ENCODE measurements around the gene TSPAN12.

Gene TSPAN12

GRCh38 chr7:120842121-120842621, 15.8 kb downstream of the TSPAN12 start:
- DNase-seq = no peak

GRCh38 chr7:120841608-120842007, 16.3 kb downstream of the TSPAN12 start:
- no peak for DNase-seq

- DNase-seq = no peak
These were observed 19.7 kb downstream of the TSPAN12 start for GRCh38 chr7:120838281-120838682.

- no peak for DNase-seq
These were observed 20.3 kb downstream of the TSPAN12 start for GRCh38 chr7:120837599-120837998.

GRCh38 chr7:120836556-120837115, 21.3 kb downstream of the TSPAN12 start:
- DNase-seq = no peak

GRCh38 chr7:120834726-120835125, 23.2 kb downstream of the TSPAN12 start:
- no peak for DNase-seq

GRCh38 chr7:120833546-120833945, 24.4 kb downstream of the TSPAN12 start:
- no peak for DNase-seq

- no peak for DNase-seq
These were observed 25.1 kb downstream of the TSPAN12 start for GRCh38 chr7:120832803-120833202.

GRCh38 chr7:120831260-120831659, 26.7 kb downstream of the TSPAN12 start:
- DNase-seq = no peak

- DNase-seq = no peak
These were observed 28.5 kb downstream of the TSPAN12 start for GRCh38 chr7:120829487-120829886.

GRCh38 chr7:120828528-120828927, 29.4 kb downstream of the TSPAN12 start:
- no peak for DNase-seq

GRCh38 chr7:120827371-120828118, 30.4 kb downstream of the TSPAN12 start:
- no peak for DNase-seq

GRCh38 chr7:120825576-120825975, 32.4 kb downstream of the TSPAN12 start:
- no peak for DNase-seq

- no peak for DNase-seq
These were observed 32.8 kb downstream of the TSPAN12 start for GRCh38 chr7:120825152-120825551.

GRCh38 chr7:120819861-120820260, 38.1 kb downstream of the TSPAN12 start:
- DNase-seq = no peak

GRCh38 chr7:120817851-120818250, 40.1 kb downstream of the TSPAN12 start:
- DNase-seq = no peak

- no peak for DNase-seq
These were observed 43.5 kb downstream of the TSPAN12 start for GRCh38 chr7:120814253-120814939.

- DNase-seq = no peak
These were observed 44.2 kb downstream of the TSPAN12 start for GRCh38 chr7:120813546-120814252.

GRCh38 chr7:120813089-120813488, 44.9 kb downstream of the TSPAN12 start:
- no peak for DNase-seq

GRCh38 chr7:120809260-120809659, 48.7 kb downstream of the TSPAN12 start:
- no peak for DNase-seq

GRCh38 chr7:120807390-120807789, 50.6 kb downstream of the TSPAN12 start:
- DNase-seq = no peak

GRCh38 chr7:120806669-120807068, 51.3 kb downstream of the TSPAN12 start:
- DNase-seq = no peak

- DNase-seq = peak; percentile 34
These were observed 52.1 kb downstream of the TSPAN12 start for GRCh38 chr7:120805636-120806388.
